ENCODE data around the gene INO80B.

INO80B gene

GRCh38 chr2:74428675-74429074 is 26.2 kb upstream of the INO80B start:
- H3K27ac ChIP-seq (ENCODE audit: low read length): no peak overlapping the region
- TF ChIP-seq CTCF (IDR thresholded peaks at IDR 0.05; ENCODE audit: borderline replicate concordance, extremely low read depth, low read length, poor library complexity, severe bottlenecking) (no peak), EZH2 (IDR thresholded peaks at IDR 0.05; ENCODE audit: borderline replicate concordance, low read depth, low read length, severe bottlenecking) (no peak)
- ATAC-seq (ENCODE audit: insufficient read depth, low read depth): 0 out of 3 replicates have a peak, but pooled peaks have one; percentile 17
- H3K36me3 ChIP-seq (ENCODE audit: insufficient read depth, low read length): peaks cover 57% of the 10 kb centered on the region
- H2AFZ ChIP-seq (ENCODE audit: low read depth, low read length): no peak overlapping the region
- peaks cover 3% of the 10 kb centered on the region; the same call in 1 of the 2 replicates for H3K4me1 ChIP-seq (ENCODE audit: insufficient read depth, low read length)
- no peaks in the 10 kb centered on the region for H4K20me1 ChIP-seq (ENCODE audit: insufficient read depth, low read length)
- no peak for DNase-seq
- no peaks in the 10 kb centered on the region for H3K27me3 ChIP-seq (ENCODE audit: insufficient read depth, low read length, poor library complexity)
- H3K4me2 ChIP-seq (ENCODE audit: insufficient read depth, low read length): no peak overlapping the region
- H3K79me2 ChIP-seq (ENCODE audit: insufficient read depth, low read length): no peaks in the 10 kb centered on the region
- H3K9ac ChIP-seq (ENCODE audit: low read depth, low read length): no peak overlapping the region
- no peaks in the 10 kb centered on the region for H3K9me3 ChIP-seq (ENCODE audit: insufficient read depth, low read length, severe bottlenecking)
- no peak overlapping the region for H3K4me3 ChIP-seq (ENCODE audit: low read depth in 1 of 2, low read length in 2 of 2)

- H3K4me2 ChIP-seq (ENCODE audit: insufficient read depth, low read length): no peak overlapping the region
- no peak for DNase-seq
- H3K27ac ChIP-seq (ENCODE audit: low read length): no peak overlapping the region
- H3K9ac ChIP-seq (ENCODE audit: low read depth, low read length): no peak overlapping the region
- H3K4me3 ChIP-seq (ENCODE audit: low read depth in 1 of 2, low read length in 2 of 2): no peak overlapping the region
- no peak for TF ChIP-seq CTCF (IDR thresholded peaks at IDR 0.05; ENCODE audit: borderline replicate concordance, extremely low read depth, low read length, poor library complexity, severe bottlenecking)
- TF ChIP-seq EZH2 (IDR thresholded peaks at IDR 0.05; ENCODE audit: borderline replicate concordance, low read depth, low read length, severe bottlenecking): no peak
- H3K9me3 ChIP-seq (ENCODE audit: insufficient read depth, low read length, severe bottlenecking): no peaks in the 10 kb centered on the region
- no peaks in the 10 kb centered on the region for H4K20me1 ChIP-seq (ENCODE audit: insufficient read depth, low read length)
- no peaks in the 10 kb centered on the region for H3K4me1 ChIP-seq (ENCODE audit: insufficient read depth, low read length)
- no peaks in the 10 kb centered on the region for H3K27me3 ChIP-seq (ENCODE audit: insufficient read depth, low read length, poor library complexity)
- H3K79me2 ChIP-seq (ENCODE audit: insufficient read depth, low read length): no peaks in the 10 kb centered on the region
- ATAC-seq (ENCODE audit: insufficient read depth, low read depth): no peak
- H2AFZ ChIP-seq (ENCODE audit: low read depth, low read length): no peak overlapping the region
- peaks cover 47% of the 10 kb centered on the region for H3K36me3 ChIP-seq (ENCODE audit: insufficient read depth, low read length)
Observed at GRCh38 chr2:74429487-74430451, 25.1 kb upstream of the INO80B start.

GRCh38 chr2:74430502-74430901 is 24.4 kb upstream of the INO80B start:
- Histone ChIP-seq H3K36me3 (ENCODE audit: insufficient read depth, low read length) (peaks cover 39% of the 10 kb centered on the region), H3K9me3 (ENCODE audit: insufficient read depth, low read length, severe bottlenecking) (no peaks in the 10 kb centered on the region), H3K27me3 (ENCODE audit: insufficient read depth, low read length, poor library complexity) (no peaks in the 10 kb centered on the region), H4K20me1 (ENCODE audit: insufficient read depth, low read length) (no peaks in the 10 kb centered on the region), H2AFZ (ENCODE audit: low read depth, low read length) (no peak overlapping the region), H3K9ac (ENCODE audit: low read depth, low read length) (no peak overlapping the region), H3K4me2 (ENCODE audit: insufficient read depth, low read length) (no peak overlapping the region), H3K79me2 (ENCODE audit: insufficient read depth, low read length) (no peaks in the 10 kb centered on the region), H3K4me3 (ENCODE audit: low read depth in 1 of 2, low read length in 2 of 2) (no peak overlapping the region), H3K4me1 (ENCODE audit: insufficient read depth, low read length) (no peaks in the 10 kb centered on the region), H3K27ac (ENCODE audit: low read length) (no peak overlapping the region)
- DNase-seq (no peak), ATAC-seq (ENCODE audit: insufficient read depth, low read depth) (no peak)
- TF ChIP-seq EZH2 (IDR thresholded peaks at IDR 0.05; ENCODE audit: borderline replicate concordance, low read depth, low read length, severe bottlenecking): no peak

- Histone ChIP-seq H4K20me1 (ENCODE audit: insufficient read depth, low read length) (no peaks in the 10 kb centered on the region), H3K9me3 (ENCODE audit: insufficient read depth, low read length, severe bottlenecking) (no peaks in the 10 kb centered on the region), H3K27ac (ENCODE audit: low read length) (no peak overlapping the region), H2AFZ (ENCODE audit: low read depth, low read length) (no peak overlapping the region), H3K9ac (ENCODE audit: low read depth, low read length) (no peak overlapping the region), H3K36me3 (ENCODE audit: insufficient read depth, low read length) (no peaks in the 10 kb centered on the region), H3K4me3 (ENCODE audit: low read depth in 1 of 2, low read length in 2 of 2) (no peak overlapping the region), H3K79me2 (ENCODE audit: insufficient read depth, low read length) (peaks cover 5% of the 10 kb centered on the region; the same call in 1 of the 2 replicates), H3K4me1 (ENCODE audit: insufficient read depth, low read length) (peaks cover 41% of the 10 kb centered on the region), H3K4me2 (ENCODE audit: insufficient read depth, low read length) (no peak overlapping the region), H3K27me3 (ENCODE audit: insufficient read depth, low read length, poor library complexity) (no peaks in the 10 kb centered on the region)
- DNase-seq: no peak
- TF ChIP-seq CTCF (IDR thresholded peaks at IDR 0.05; ENCODE audit: borderline replicate concordance, extremely low read depth, low read length, poor library complexity, severe bottlenecking) (no peak), EZH2 (IDR thresholded peaks at IDR 0.05; ENCODE audit: borderline replicate concordance, low read depth, low read length, severe bottlenecking) (no peak)
- no peak for ATAC-seq (ENCODE audit: insufficient read depth, low read depth)
Observed at GRCh38 chr2:74436111-74436805, 18.6 kb upstream of the INO80B start.

Data from DND-41 (cell line).